ENCODE results near the gene EPHA8. TPM values are rescaled to one million over a fixed set of nuclear protein-coding genes. Genes with fewer than 3 reads are reported as not detected.

The EPHA8 gene
- total and polyA plus RNA-seq, 9 of the 15 experiments (the other 6 are each of a cell fraction or from before 2014, with no cell fraction given), result not detected

GRCh38 chr1:22636927-22637326, 73.6 kb downstream of the EPHA8 start:
- Histone ChIP-seq H3K4me3 (no peak overlapping the region), H3K27ac (ENCODE audit: extremely low read depth, low read depth, low read length) (no peak overlapping the region), H3K4me2 (ENCODE audit: insufficient read depth, low read length) (no peak overlapping the region), H3K9me3 (replicated peaks; ENCODE audit: control insufficient read depth, insufficient read depth, low read depth, low read length) (no peaks in the 10 kb centered on the region), H3K9ac (ENCODE audit: insufficient read depth in 1 of 2, low read depth in 2 of 2, low read length in 2 of 2) (no peak overlapping the region), H2AFZ (ENCODE audit: low read depth, low read length) (no peak overlapping the region), H3K4me1 (replicated peaks in 1 of 2; ENCODE audit: control insufficient read depth in 2 of 2, insufficient read depth in 2 of 2, low read length in 2 of 2) (peaks cover 0 to 10% of the 10 kb centered on the region in 2 experiments; a peak in 3 of 5 replicates), H3K79me2 (ENCODE audit: control insufficient read depth, insufficient read depth, low read length) (no peaks in the 10 kb centered on the region), H3K36me3 (ENCODE audit: control insufficient read depth, insufficient read depth, low read length) (no peaks in the 10 kb centered on the region), H3K9me1 (ENCODE audit: control insufficient read depth, insufficient read depth, low read length) (no peaks in the 10 kb centered on the region), H4K20me1 (replicated peaks; ENCODE audit: control insufficient read depth, insufficient read depth, low read length) (peaks cover 21% of the 10 kb centered on the region; the same call in 1 of the 2 replicates), H3K27me3 (ENCODE audit: control insufficient read depth in 2 of 2, insufficient read depth in 2 of 2, low read length in 2 of 2) (peaks cover 4 to 33% of the 10 kb centered on the region in 2 experiments; a peak in 3 of 5 replicates)
- WGBS (ENCODE audit: insufficient coverage, low coverage, missing lambda C conversion rate), result 0% methylated on average over 6 of the region's 6 CpGs
- POLR2A ChIA-PET, result interaction anchor here (0.6 to 1.3 kb wide), 4 partner anchors 10 to 110 kb away, joined by 4 to 5 read pairs (median 4); no protein-coding TSS in a partner anchor
- FAIRE-seq (no peak), DNase-seq (ENCODE audit: extremely low read depth in 1 of 4, low spot score in 3 of 4) (no peak), ATAC-seq (no peak)
- CTCF ChIA-PET (ENCODE audit: low intra/inter-chr PET ratio), result no interaction called here
- no TSS peak for BruUV-seq (replicated peaks)
- in situ Hi-C loops (cut with MboI) (no loop called here), intact Hi-C loops (cut with micrococcal nuclease) (no loop called here)
- TF ChIP-seq NFE2 (IDR thresholded peaks at IDR 0.05; ENCODE audit: low read depth) (no peak), ZBTB2 (IDR thresholded peaks at IDR 0.05) (no peak), CXXC5 (CRISPR knock-in tag; IDR thresholded peaks at IDR 0.05) (no peak), ZNF75A (CRISPR knock-in tag; IDR thresholded peaks at IDR 0.05) (no peak), RAD21 (CRISPR knock-in tag; conservative IDR thresholded peaks at IDR 0.05 in 1 of 2, IDR thresholded peaks at IDR 0.05 in 1 of 2) (peak in 1 of 2 experiments; percentile 14; a peak in 1 of 4 replicates)

Measured in K562 (cell line).